Measurements from ENCODE around the gene METTL16. TPM values are rescaled to one million over a fixed set of nuclear protein-coding genes. Genes with fewer than 3 reads are reported as not detected.
"Not testable (repeated sequence)": the region's sequence is repeated elsewhere in the genome, so short reads cannot be mapped to it uniquely, and the experiment has no call there.

The METTL16 gene
- total RNA-seq, 1 donor from 2014 or later, result 15.1 TPM

DNA sequence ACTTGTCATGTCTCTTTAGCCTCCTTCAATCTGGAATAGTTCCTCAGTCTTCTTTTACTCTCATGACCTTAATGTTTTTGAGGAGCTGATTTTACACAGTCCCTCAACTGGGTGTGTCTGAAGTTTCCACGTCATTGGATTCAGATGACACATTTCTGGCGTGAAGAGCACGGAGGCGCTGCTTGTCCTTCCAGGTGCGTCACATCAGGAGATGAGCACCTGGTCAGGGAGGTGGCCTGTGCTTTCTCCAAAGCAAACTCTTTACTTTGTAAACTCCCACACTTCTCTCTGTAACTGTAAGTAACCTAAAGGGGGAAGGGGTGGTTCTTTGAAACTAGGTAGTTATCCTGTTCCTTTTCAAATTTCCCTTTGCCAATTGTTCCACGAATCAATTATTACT is 58.4 kb downstream of the METTL16 start:
- DNase-seq (ENCODE audit: low spot score in 2 of 2) (no peak), FAIRE-seq (no peak)

DNA sequence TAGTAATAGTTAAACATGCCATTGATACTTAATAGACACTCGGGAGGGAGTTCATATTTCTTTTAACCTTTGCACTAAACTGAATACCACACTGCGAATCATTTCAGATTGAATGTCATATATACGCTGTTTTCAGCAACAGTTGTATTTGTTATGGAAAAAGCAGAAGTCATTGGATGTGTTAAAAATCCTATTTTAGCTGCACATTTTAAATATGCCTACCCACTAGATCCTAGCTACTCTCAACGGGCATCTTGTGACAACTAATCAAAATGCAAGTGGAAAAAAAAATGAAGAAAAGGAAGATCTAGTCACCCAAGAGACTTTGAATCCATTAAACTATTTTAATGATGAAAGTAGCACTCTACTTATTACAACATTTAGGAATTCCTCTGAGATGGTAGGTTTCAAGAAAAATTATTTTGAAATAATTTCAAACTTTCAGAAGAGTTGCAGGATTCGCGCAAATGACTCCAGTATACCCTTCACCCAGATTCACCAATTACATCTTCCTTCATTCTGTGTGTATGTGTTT is 59.4 kb downstream of the METTL16 start:
- FAIRE-seq (no peak), DNase-seq (ENCODE audit: low spot score in 2 of 2) (no peak)

- FAIRE-seq (no peak), DNase-seq (ENCODE audit: low spot score in 2 of 2) (no peak)
Observed at GRCh38 chr17:2450016-2450650, 61.6 kb downstream of the METTL16 start.

DNA sequence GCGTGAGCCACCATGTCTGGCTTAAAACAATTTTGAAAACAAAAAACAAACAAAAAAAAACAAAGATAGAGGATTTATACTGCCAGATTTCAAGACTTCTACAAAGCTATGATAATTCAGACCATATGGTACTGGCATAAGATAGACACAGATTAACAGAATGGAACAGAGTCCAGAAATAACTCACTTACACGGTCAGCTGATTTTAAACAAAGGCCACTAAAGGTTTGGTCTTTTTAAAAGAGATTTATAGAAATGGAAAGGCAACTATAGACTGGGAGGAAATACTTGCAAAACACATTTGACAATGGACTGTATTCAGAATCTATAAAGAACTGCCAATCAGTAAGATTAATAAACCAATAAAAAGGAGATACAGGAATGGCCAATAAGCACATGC is 62.2 kb downstream of the METTL16 start:
- DNase-seq (ENCODE audit: low spot score in 2 of 2) (no peak), FAIRE-seq (no peak)

GRCh38 chr17:2447479-2447878 is 64.2 kb downstream of the METTL16 start:
- FAIRE-seq; DNase-seq (ENCODE audit: low spot score in 2 of 2): not testable (repeated sequence)

GRCh38 chr17:2445638-2446037 is 66.0 kb downstream of the METTL16 start:
- DNase-seq (ENCODE audit: low spot score in 2 of 2) (no peak), FAIRE-seq (no peak)

DNA sequence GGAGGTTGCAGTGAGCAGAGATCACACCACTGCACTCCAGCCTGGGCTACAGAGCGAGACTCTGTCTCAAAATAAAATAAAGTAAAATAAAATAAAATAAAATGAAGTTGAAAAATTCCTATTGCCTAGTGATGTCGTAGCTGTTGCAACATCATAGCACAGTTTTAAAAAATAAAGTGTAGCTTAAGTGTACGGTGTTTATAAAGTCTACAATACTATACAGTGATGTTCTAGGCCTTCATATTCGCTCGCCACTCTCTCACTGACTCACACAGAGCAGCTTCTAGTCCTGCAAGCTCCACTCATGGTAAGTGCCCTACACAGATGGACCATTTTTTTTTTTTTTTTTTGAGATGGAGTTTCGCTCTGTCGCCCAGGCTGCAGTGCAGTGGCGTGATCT is 67.3 kb downstream of the METTL16 start:
- no peak for DNase-seq (ENCODE audit: low spot score in 2 of 2)
- FAIRE-seq, result no peak

DNA sequence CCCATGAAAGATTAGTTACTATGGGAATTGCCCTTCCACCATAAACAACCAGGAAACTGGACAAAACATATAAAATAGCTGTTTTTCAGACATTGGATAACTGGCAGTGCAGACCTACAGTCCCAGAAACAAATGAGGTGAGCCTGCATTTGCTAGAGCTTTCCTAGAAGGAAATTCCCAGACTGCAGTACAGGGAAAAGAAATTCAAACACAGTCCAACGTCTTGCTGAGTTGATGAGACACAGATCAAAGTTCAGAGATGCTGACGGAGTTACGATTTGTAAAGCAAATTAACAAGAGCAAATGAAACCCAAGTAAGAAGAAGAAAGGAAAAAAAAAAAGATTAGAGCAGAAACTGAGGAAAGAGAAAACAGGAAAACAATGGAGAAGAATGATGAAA is 69.5 kb downstream of the METTL16 start:
- DNase-seq (ENCODE audit: low spot score in 2 of 2) (no peak), FAIRE-seq (no peak)

DNA sequence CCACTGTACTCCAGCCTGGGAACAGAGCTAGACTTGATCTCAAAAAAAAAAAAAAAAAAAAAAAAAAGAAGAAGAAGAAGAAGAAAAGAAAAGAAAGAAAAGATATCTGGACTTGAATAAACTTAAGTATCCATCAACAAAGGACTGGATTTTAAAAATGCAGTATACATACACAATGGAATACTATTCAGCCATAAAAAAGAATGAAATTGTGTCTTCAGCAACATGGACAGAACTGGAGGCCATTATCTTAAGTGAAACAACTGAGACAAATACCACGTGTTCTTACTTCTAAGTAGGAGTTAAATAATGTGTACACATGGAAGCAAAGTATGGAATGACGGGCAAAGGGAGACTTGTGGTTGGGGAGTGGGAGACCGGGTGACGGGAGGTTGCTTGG is 70.8 kb downstream of the METTL16 start:
- DNase-seq (ENCODE audit: low spot score in 2 of 2), result no peak
- FAIRE-seq, result no peak

GRCh38 chr17:2439997-2440396 is 71.7 kb downstream of the METTL16 start:
- FAIRE-seq; DNase-seq (ENCODE audit: low spot score in 2 of 2): not testable (repeated sequence)

- no peak for FAIRE-seq
- DNase-seq (ENCODE audit: low spot score in 2 of 2), result no peak
Observed at GRCh38 chr17:2438823-2439222, 72.9 kb downstream of the METTL16 start.

DNA sequence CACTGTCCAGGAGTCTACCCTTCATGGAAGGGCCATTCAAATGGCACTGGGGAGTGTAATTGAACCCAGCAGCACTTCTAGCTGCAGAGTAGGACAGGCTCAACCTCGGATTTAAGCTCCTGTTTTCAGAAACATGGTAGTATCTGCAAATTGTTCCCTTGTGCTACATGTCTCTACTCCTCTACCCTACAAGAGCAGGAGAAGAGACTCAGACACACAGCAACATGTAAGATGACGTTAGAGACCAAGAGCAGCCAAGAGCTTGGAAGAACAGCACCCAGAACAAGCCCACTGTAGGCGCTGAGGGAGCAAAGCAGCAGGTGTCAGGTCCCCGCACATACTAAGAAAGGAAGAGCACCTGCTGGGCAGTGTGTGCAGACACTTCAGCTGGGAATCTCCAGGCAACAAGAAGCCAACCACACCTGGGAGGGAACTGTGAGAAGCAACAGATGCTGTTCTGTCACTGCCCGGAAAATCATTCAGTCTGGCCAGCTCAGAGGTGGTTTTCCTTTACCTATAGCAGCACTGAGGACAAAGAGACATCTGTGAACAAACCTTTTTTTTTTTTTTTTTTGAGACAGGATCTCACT is 75.3 kb downstream of the METTL16 start:
- FAIRE-seq (no peak), DNase-seq (ENCODE audit: low spot score in 2 of 2) (no peak)

- FAIRE-seq, result no peak
- no peak for DNase-seq (ENCODE audit: low spot score in 2 of 2)
Observed at GRCh38 chr17:2435862-2436261, 75.8 kb downstream of the METTL16 start.

DNA sequence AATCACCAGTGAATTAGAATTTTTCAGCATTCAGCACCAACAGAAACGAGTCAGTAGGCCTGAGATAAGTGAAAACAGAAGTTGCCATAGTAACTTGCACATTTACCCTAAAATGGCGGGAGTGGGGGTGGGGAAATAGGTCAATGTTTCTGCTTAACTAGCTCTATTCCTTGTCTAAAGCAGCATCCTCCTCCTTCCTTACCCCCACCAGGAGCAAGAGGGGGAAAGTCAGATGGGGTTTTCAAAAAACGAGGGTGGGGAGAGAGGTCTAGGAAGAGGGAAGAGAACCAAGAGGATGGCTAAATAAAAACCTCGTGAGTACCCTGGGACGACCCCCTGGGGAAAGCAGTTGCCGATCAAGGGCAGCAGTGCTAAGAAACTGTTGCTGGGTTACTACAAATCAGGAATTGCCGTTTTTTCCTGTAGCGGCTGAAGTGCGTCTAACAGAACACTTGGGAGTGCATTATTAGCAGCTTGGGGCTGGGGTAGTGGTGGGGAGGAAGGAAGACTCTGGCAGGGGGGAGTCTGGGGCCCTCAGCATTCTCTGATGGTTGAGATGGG is 76.4 kb downstream of the METTL16 start:
- FAIRE-seq, result no peak
- no peak for DNase-seq (ENCODE audit: low spot score in 2 of 2)

DNA sequence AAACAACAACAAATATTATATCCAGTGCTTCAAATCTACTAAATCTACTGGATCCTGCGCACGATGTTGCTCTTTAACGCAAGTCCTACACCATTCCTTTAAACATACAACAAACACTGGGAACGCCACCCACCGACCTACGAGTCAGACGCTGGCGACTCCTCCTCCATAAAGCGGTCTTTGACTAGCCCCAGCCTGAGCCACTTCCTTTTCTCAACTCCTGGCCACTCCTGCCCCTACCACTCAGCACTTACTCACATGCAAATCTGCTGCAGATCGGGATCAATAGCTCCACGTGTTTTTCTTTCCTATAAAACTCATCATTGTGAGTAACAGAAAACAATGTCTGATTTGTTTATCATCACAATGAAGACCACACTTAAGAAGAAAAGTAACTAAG is 78.0 kb downstream of the METTL16 start:
- FAIRE-seq (no peak), DNase-seq (ENCODE audit: low spot score in 2 of 2) (no peak)

- DNase-seq (ENCODE audit: low spot score in 2 of 2) (no peak), FAIRE-seq (no peak)
Observed at GRCh38 chr17:2427910-2428309, 83.8 kb downstream of the METTL16 start.

- no peak for DNase-seq (ENCODE audit: low spot score in 2 of 2)
- no peak for FAIRE-seq
Observed at GRCh38 chr17:2427215-2427614, 84.5 kb downstream of the METTL16 start.

DNA sequence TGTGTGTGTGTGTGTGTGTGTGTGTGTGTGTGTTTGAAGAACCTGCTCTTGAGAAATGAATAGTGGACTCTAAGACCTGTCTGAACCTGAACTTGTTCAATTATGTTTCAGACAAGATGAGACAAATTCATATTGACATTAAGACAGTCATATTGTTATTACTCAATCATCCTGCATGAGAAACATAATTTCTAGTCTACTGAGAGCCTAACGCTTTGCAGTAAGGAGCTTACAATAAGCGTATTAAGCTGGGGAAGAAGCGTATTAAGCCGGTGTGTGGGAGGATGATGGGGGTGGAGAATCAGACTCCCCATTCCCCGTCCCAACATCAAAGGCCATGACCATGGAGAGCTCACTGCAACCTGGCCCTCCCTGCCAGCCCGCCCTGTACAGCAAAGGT is 88.4 kb downstream of the METTL16 start:
- FAIRE-seq, result no peak
- no peak for DNase-seq (ENCODE audit: low spot score in 2 of 2)

- DNase-seq (ENCODE audit: low spot score in 2 of 2) (no peak), FAIRE-seq (no peak)
Observed at GRCh38 chr17:2421315-2422147, 90.2 kb downstream of the METTL16 start.

- FAIRE-seq, result no peak
- no peak for DNase-seq (ENCODE audit: low spot score in 2 of 2)
Observed at GRCh38 chr17:2420176-2420575, 91.5 kb downstream of the METTL16 start.

DNA sequence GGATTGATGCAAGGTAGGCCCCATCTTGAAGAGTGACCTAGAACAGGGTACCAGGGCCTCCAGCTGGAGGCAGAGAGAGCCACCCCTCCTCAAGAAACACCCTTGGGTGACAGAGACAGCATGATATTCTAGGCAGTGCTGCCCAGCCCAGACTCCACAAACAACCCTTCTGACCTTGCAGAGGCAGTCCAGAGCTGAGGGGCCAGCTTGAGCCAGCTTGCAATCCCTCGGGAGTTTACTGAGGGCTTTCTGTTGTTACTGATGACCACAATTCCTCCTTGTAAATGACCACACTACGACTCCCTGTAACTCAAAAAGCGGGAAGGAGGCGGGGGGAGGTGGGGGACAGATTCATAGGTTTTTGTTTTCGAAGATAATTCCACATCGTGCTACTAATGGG is 92.2 kb downstream of the METTL16 start:
- FAIRE-seq (no peak), DNase-seq (ENCODE audit: low spot score in 2 of 2) (no peak)

All from frontal cortex (tissue), 4 donors.